Small intestine (tissue), 7 donors: Measurements from ENCODE around the gene ZC3H12C. TPM values are rescaled to one million over a fixed set of nuclear protein-coding genes. Genes with fewer than 3 reads are reported as not detected.
A peak's percentile ranks its signal among the peaks of the same experiment; 100 is the strongest.
"Not testable (repeated sequence)": the region's sequence is repeated elsewhere in the genome, so short reads cannot be mapped to it uniquely, and the experiment has no call there.

Experiments
- DNase-seq, 2 donors: peaks; one replicate each; pipeline versions ENCODE4 v3.0.0 to v3.0.0-alpha.2; 2013
- FAIRE-seq: peaks from 2 replicates; lab custom pipeline; 2012; peaks lifted over from hg19 to GRCh38; lab: Jason Lieb, UNC
- H3K27ac ChIP-seq, 3 donors: one replicate each; pipeline ENCODE4 v1.5.1; 2013; ENCODE audit warnings: low read length in 2 of 3, mild to moderate bottlenecking in 2 of 3, control low read depth in 1 of 3, inconsistent platforms in 1 of 3, low read depth in 1 of 3, moderate library complexity in 1 of 3
- H3K27me3 ChIP-seq, 3 donors: one replicate each; pipeline ENCODE4 v1.6.1; 2013; ENCODE audit warnings: low read length in 3 of 3, inconsistent platforms in 1 of 3; ENCODE audit not compliant: control insufficient read depth in 3 of 3, insufficient read depth in 3 of 3
- H3K36me3 ChIP-seq, 3 donors: one replicate each; pipeline ENCODE4 v1.6.1; 2013; ENCODE audit warnings: low read length in 3 of 3, inconsistent platforms in 1 of 3, low read depth in 1 of 3, mild to moderate bottlenecking in 1 of 3, moderate library complexity in 1 of 3; ENCODE audit not compliant: control insufficient read depth in 3 of 3, insufficient read depth in 2 of 3
- H3K4me1 ChIP-seq, 3 donors: one replicate each; pipeline ENCODE4 v1.6.1; 2013; ENCODE audit warnings: low read length in 2 of 3, inconsistent platforms in 1 of 3, low read depth in 1 of 3, mild to moderate bottlenecking in 1 of 3, moderate library complexity in 1 of 3; ENCODE audit not compliant: control insufficient read depth in 3 of 3, insufficient read depth in 2 of 3
- H3K4me3 ChIP-seq, 3 donors: one replicate each; pipeline ENCODE4 v1.5.1; 2013; ENCODE audit warnings: low read length in 3 of 3, control low read depth in 1 of 3, inconsistent platforms in 1 of 3, low read depth in 1 of 3, mild to moderate bottlenecking in 1 of 3, moderate library complexity in 1 of 3
- H3K9me3 ChIP-seq, 2 donors: one replicate each; pipeline ENCODE4 v1.6.1; 2013; ENCODE audit warnings: low read depth in 1 of 2, low read length in 1 of 2; ENCODE audit not compliant: control insufficient read depth in 2 of 2, insufficient read depth in 1 of 2
- WGBS, 3 donors: extraction: QIAGEN DNeasy Blood & Tissue Kit; methylation state at CpG; one replicate each; pipeline ENCODE4 v1.1.7; 2013; 5-methylcytosine and 5-hydroxymethylcytosine counted together
- polyA plus RNA-seq, 4 donors: library from polyadenylated mRNA; stranded (reverse) in 3 of 4; unstranded in 1 of 4; fragments of 200-250 nt in 3 of 4; fragments of 120-200 nt in 1 of 4; gene quantifications; one replicate each; pipeline versions ENCODE4 v1.2.1 to v1.2.3, GENCODE V29; 2013
- donor health status: healthy with polysubstance abuse.
- donor health status: control.
- donor health status: control.
- donor health status: Bipolar disorder and iron deficiency.
- donor health status: healthy.

The ZC3H12C gene
- polyA plus RNA-seq, 4 donors = 0.27 to 16.8 (median 1.1) TPM

- Histone ChIP-seq H3K4me1 (no peaks in the 10 kb centered on the region), H3K9me3 (no peaks in the 10 kb centered on the region), H3K36me3 (no peaks in the 10 kb centered on the region), H3K4me3 (no peak overlapping the region), H3K27me3 (no peaks in the 10 kb centered on the region), H3K27ac (no peak overlapping the region)
- FAIRE-seq (no peak), DNase-seq (no peak)
- WGBS, 3 donors = 43 to 63% (median 46%) methylated on average over 2 of the region's 2 CpGs
Measured at GRCh38 chr11:110059706-110060463, 33.3 kb upstream of the ZC3H12C start.

- DNase-seq = no peak
- Histone ChIP-seq H3K9me3 (no peaks in the 10 kb centered on the region), H3K36me3 (no peaks in the 10 kb centered on the region), H3K4me1 (no peaks in the 10 kb centered on the region), H3K27me3 (no peaks in the 10 kb centered on the region), H3K4me3 (no peak overlapping the region), H3K27ac (no peak overlapping the region)
- WGBS, 3 donors = 18 to 34% (median 33%) methylated on average over 1 of the region's 1 CpG
- no peak for FAIRE-seq
Measured at GRCh38 chr11:110061296-110061695, 31.9 kb upstream of the ZC3H12C start.

- Histone ChIP-seq H3K27ac (no peak overlapping the region), H3K27me3 (no peaks in the 10 kb centered on the region), H3K4me3 (no peak overlapping the region), H3K4me1 (no peaks in the 10 kb centered on the region), H3K36me3 (no peaks in the 10 kb centered on the region), H3K9me3 (no peaks in the 10 kb centered on the region)
- WGBS, 3 donors = 95 to 97% (median 96%) methylated on average over 3 of the region's 3 CpGs
- FAIRE-seq (no peak), DNase-seq (no peak)
Measured at GRCh38 chr11:110062247-110062646, 30.9 kb upstream of the ZC3H12C start.

GRCh38 chr11:110065189-110065588, 28.0 kb upstream of the ZC3H12C start:
- no peaks in the 10 kb centered on the region for H3K27me3 ChIP-seq
- no peak overlapping the region for H3K27ac ChIP-seq
- DNase-seq (no peak), FAIRE-seq (no peak)
- no peaks in the 10 kb centered on the region for H3K4me1 ChIP-seq
- no peaks in the 10 kb centered on the region for H3K36me3 ChIP-seq
- H3K9me3 ChIP-seq = no peaks in the 10 kb centered on the region
- H3K4me3 ChIP-seq = no peak overlapping the region
- WGBS, 3 donors = 41 to 64% (median 60%) methylated on average over 2 of the region's 2 CpGs

GRCh38 chr11:110068001-110068400, 25.2 kb upstream of the ZC3H12C start:
- not testable (repeated sequence) for H3K36me3 ChIP-seq, H3K9me3 ChIP-seq, DNase-seq, H3K27ac ChIP-seq, H3K4me3 ChIP-seq, H3K4me1 ChIP-seq, FAIRE-seq, H3K27me3 ChIP-seq
- 96 to 99% (median 98%) methylated on average over 4 of the region's 4 CpGs for WGBS, 3 donors

- Histone ChIP-seq H3K9me3 (no peaks in the 10 kb centered on the region), H3K27me3 (no peaks in the 10 kb centered on the region), H3K36me3 (no peaks in the 10 kb centered on the region), H3K4me3 (no peak overlapping the region), H3K27ac (peak overlapping the region in 1 of 3 donors; percentile 39), H3K4me1 (no peaks in the 10 kb centered on the region)
- no peak for FAIRE-seq
- 29 to 56% (median 51%) methylated on average over 7 of the region's 7 CpGs for WGBS, 3 donors
- peak; percentile 3 to 47 for DNase-seq
Measured at GRCh38 chr11:110069158-110069737, 23.9 kb upstream of the ZC3H12C start.

- WGBS, 3 donors = 88 to 91% (median 89%) methylated on average over 3 of the region's 3 CpGs
Measured at GRCh38 chr11:110070176-110070575, 23.0 kb upstream of the ZC3H12C start.

GRCh38 chr11:110071197-110071596, 22.0 kb upstream of the ZC3H12C start:
- 86 to 90% (median 89%) methylated on average over 2 of the region's 2 CpGs for WGBS, 3 donors
- Histone ChIP-seq H3K4me1 (peaks cover 0 to 9% (median 0%) of the 10 kb centered on the region in 3 donors), H3K4me3 (no peak overlapping the region), H3K27me3 (no peaks in the 10 kb centered on the region), H3K9me3 (no peaks in the 10 kb centered on the region), H3K27ac (no peak overlapping the region), H3K36me3 (no peaks in the 10 kb centered on the region)
- DNase-seq = no peak
- FAIRE-seq = no peak

More at GRCh38 chr11:110070176-110070575, 23.0 kb upstream of the ZC3H12C start:
- FAIRE-seq (no peak), DNase-seq (no peak)
- H3K9me3 ChIP-seq = no peaks in the 10 kb centered on the region
- H3K27ac ChIP-seq = no peak overlapping the region
- no peaks in the 10 kb centered on the region for H3K36me3 ChIP-seq
- no peak overlapping the region for H3K4me3 ChIP-seq
- H3K4me1 ChIP-seq = no peaks in the 10 kb centered on the region
- no peaks in the 10 kb centered on the region for H3K27me3 ChIP-seq
